Left cardiac atrium (tissue), 4 donors: Measurements from ENCODE around the gene SORCS1. TPM values are rescaled to one million over a fixed set of nuclear protein-coding genes. Genes with fewer than 3 reads are reported as not detected.
A peak's percentile ranks its signal among the peaks of the same experiment; 100 is the strongest.

ENCODE experiments used
- ATAC-seq, 2 donors: fragments of 200-7000 bp; cut with Tn5 transposase; one replicate each; pipeline ENCODE4 v1.9.1; 2020; ENCODE audit warnings: mild to moderate bottlenecking in 2 of 2, moderate library complexity in 2 of 2
- DNase-seq: peaks from one replicate; pipeline ENCODE4 v3.0.0-alpha.2; 2020
- intact Hi-C, 2 donors: fragments of 100-400 bp; cut with DNase I; formaldehyde crosslinking; loops; one replicate each; pipeline versions ENCODE4 v1.14.1 to v1.15.1; 2022 to 2023
- total RNA-seq, 2 donors: library from RNA; stranded (reverse); fragmentation: NEBNext Ultra II Directional; extraction: Animal tissue kit (Norgen Biotek cat#: 25700); gene quantifications; one replicate each; pipeline ENCODE4 v1.2.1, GENCODE V29; 2021
- donor health status: DM: no; HTN: yes; CAD: no.
- donor health status: DM: no; HTN: yes; CAD: no; lungs with severe emphysema.
- donor health status: DM: yes; HTN: yes; CAD: no.
- donor health status: Dilated cardiomyopathy.

The SORCS1 gene
- total RNA-seq, 2 donors from 2014 or later, result 2.3 to 4.2 TPM

GRCh38 chr10:106727170-106727569, 437.3 kb downstream of the SORCS1 start:
- no peak for ATAC-seq
- DNase-seq, result no peak
- intact Hi-C loops, result no loop called here

- intact Hi-C loops, result no loop called here
- ATAC-seq (no peak), DNase-seq (no peak)
Measured at GRCh38 chr10:106722524-106722923, 442.0 kb downstream of the SORCS1 start.

DNA sequence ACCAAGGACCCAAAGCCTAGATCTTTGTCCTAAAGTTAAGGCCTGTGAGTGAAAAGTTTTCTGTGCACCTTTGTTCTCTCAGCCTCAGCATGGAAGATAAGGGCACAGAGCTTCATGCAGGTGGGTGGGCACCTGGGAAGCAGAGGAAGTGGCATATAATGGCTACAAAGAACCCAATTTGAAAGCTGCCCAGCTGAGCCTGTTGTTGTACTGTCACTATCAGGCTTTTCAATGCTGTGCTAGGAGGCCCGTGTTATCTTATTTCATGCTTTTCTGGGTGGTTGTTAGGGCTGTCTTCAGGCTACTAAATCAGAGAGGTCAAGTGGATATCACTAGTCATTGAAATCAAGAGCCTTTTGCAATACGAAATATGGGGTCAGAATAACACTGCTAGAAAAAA, 443.8 kb downstream of the SORCS1 start:
- intact Hi-C loops, result no loop called here
- no peak for DNase-seq

DNA sequence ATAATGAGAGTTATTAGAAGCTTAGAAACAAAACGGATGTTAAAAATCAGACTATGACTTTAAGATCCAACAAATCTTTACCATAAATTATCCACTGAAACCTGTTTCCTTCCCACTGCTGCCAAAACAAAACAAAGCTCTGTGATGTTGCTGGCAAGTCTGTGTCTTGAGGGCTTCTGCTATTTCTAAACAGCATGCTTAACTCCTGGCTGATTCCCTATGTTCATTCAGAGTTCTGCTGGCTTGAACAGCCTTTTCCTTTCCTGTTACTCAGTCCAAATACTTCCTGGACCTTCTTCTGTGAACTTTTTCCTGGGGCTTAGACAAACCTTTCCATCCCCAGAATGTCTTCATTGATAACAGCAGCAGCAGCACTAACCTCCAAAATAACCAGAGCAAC, 448.1 kb downstream of the SORCS1 start:
- intact Hi-C loops, result no loop called here
- ATAC-seq, result no peak
- DNase-seq, result no peak

More for the DNA sequence above, 443.8 kb downstream of the SORCS1 start:
- no peak for ATAC-seq

DNA sequence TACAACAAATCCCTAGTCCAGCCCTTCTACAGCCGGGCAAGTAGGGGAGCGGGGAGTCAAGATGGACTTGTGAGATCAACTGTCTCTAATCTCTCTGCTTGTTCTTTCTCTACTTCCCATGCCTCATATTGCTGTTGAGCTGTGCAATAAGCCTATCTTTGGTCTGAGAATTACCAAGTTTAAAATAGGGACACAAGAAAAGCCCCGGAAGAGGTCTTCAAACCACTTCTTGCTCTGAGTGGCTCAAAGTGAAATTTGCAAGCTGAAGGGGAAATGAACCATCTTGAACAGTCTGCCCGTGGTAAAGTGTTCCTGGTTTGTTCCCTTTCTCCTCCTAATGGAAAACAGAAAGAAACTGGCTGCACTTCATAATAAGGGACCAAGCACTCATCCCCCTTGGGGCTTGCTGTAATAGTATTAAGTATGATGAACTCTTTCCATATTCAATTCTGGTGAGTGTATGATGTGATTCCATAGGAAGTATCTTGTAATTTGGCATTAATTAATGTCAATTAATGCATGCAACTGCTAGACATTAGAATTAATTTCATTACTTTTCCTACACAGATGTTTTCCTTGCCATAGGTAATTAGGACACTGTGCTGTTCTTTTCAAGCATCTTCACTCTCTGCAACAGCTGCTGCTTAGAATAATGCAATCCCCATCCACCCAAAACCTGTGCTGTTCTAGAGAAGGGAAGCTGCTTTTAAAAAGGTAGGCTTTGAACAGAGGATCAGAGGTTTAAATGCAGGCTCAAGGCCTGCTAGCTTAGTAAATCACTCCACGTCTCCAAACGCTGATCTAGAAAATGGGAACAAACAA, 449.6 kb downstream of the SORCS1 start:
- no peak for DNase-seq
- intact Hi-C loops, result no loop called here
- no peak for ATAC-seq

GRCh38 chr10:106713846-106714245, 450.7 kb downstream of the SORCS1 start:
- intact Hi-C loops, result no loop called here
- DNase-seq (no peak), ATAC-seq (no peak)

DNA sequence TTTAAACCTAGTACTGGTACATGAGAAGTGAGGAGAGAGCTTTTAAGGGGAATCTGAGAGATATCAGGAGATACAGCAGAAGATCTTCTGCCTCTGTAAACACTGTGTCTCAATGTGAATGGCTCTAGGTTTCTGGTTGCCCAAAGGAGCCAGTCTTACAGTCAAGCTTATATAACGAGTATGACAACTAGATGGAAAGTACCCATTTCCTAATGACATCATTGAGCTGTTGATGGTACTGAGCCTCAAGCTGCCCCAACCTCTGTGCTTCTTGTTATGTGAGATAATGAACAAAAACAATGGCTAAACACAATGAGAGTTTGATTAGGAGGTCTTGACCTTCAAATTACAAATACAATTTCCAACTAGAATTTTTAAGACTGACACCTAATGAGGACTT, 451.5 kb downstream of the SORCS1 start:
- no peak for DNase-seq
- intact Hi-C loops, result no loop called here

DNA sequence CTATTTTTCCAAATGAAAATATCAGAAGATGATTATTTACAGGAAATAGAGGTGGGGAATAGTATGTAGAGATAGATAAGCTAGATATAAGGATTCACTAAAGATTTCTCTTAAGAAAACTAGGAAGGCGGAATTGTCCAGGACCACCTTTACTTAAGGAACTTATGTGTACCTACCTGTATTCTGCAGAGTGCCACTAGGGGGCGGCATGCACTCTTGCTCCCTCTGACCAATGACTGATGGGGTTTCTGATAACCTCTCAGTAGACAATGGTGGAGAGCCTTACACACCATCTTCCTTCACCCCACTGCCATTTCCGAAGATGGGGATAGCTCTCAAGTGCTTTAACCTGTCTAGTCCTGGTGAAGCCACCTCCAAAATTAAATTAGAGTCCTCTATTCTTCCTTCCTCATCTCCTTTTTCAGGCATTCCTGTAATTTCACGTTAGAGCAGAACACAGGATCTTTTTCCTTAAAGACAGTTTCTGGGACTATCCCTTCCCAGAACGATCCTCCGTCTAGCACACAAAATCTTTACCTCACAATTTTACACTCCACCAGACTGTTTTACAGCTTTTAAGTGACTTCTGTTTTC, 453.1 kb downstream of the SORCS1 start:
- no peak for ATAC-seq
- intact Hi-C loops, result no loop called here

More for the DNA sequence above, 451.5 kb downstream of the SORCS1 start:
- no peak for ATAC-seq

GRCh38 chr10:106708506-106708905, 456.0 kb downstream of the SORCS1 start:
- DNase-seq (no peak), ATAC-seq (no peak)
- intact Hi-C loops, result loop anchor here in 1 of 2 donors (5.0 to 10.0 kb wide), 2 partner anchors 1104 to 1836 kb away; no protein-coding TSS in a partner anchor

More for the DNA sequence above, 453.1 kb downstream of the SORCS1 start:
- DNase-seq, result peak; percentile 21

DNA sequence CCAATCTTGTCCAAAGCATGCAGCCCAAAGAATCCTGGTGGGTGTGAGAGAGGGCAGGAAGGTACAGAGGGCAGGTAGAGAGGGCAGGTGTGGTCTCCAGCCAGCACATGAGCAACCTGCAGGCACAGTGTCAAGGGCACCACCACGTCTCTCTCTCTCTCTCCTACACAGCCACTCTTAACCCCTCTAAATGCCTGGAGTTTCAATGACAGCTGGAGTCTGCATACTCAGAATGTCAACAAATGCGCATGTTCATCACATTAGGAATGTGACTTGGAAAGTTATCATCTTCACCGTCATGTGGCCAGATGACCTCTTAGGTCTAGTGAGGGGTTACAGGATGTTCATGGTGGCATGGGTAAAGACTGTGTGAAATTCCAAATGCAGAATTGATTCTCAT, 456.8 kb downstream of the SORCS1 start:
- DNase-seq (no peak), ATAC-seq (no peak)
- intact Hi-C loops, result loop anchor here in 1 of 2 donors (5.0 to 10.0 kb wide), 2 partner anchors 1105 to 1837 kb away; no protein-coding TSS in a partner anchor

DNA sequence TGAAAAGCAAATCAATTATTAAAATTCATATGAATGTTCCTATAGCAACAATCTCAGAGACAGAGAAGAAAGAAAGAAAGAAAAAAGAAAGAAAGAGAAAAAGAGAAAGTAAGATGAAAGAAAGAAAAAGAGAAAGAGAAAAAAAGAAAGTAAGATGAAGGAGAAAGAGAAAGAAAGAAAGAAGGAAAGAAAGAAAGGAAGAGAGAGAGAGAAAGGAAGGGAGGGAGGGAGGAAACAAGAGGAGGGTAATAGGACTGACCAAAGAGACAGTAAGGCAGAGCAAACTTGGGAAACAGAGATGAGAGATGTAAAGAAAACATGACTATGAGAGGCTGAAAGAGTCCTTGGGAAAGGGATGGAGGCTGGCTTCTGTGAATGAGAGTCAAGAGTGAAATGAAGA, 458.4 kb downstream of the SORCS1 start:
- no peak for ATAC-seq
- intact Hi-C loops, result loop anchor here in 1 of 2 donors (5.0 to 10.0 kb wide), 2 partner anchors 1106 to 1839 kb away; no protein-coding TSS in a partner anchor

GRCh38 chr10:106705681-106706100, 458.8 kb downstream of the SORCS1 start:
- intact Hi-C loops, result loop anchor here in 1 of 2 donors (5.0 to 10.0 kb wide), 2 partner anchors 1107 to 1839 kb away; no protein-coding TSS in a partner anchor
- ATAC-seq, result peak; percentile 68 to 70
- peak; percentile 63 for DNase-seq

More for the DNA sequence above, 458.4 kb downstream of the SORCS1 start:
- no peak for DNase-seq

- DNase-seq (no peak), ATAC-seq (no peak)
- intact Hi-C loops, result no loop called here
Measured at GRCh38 chr10:106696239-106696638, 468.3 kb downstream of the SORCS1 start.

DNA sequence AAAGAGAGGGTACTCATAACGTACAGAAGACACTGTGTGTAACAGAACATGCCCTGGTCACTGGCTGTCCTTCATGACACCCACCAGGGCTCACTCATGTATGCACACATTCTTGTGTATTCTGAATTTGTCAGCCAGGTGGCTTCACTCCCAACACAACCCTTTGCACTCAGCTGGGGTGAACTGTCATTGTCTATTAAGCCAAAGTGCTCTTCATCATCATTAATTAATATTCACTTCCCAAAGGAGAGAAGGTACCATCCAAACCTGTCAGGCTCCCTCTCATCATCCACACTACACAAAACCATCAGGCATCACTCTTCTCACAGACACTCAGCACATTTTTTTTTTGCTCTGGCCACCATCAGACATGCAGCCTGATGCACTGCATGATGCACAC, 469.8 kb downstream of the SORCS1 start:
- intact Hi-C loops, result no loop called here
- no peak for DNase-seq
- ATAC-seq, result no peak

GRCh38 chr10:106682175-106682574, 482.3 kb downstream of the SORCS1 start:
- DNase-seq (no peak), ATAC-seq (no peak)
- intact Hi-C loops, result no loop called here

GRCh38 chr10:106680061-106680460, 484.4 kb downstream of the SORCS1 start:
- no peak for ATAC-seq
- intact Hi-C loops, result no loop called here
- DNase-seq, result no peak

- ATAC-seq (no peak), DNase-seq (no peak)
- intact Hi-C loops, result no loop called here
Measured at GRCh38 chr10:106679314-106679713, 485.2 kb downstream of the SORCS1 start.

DNA sequence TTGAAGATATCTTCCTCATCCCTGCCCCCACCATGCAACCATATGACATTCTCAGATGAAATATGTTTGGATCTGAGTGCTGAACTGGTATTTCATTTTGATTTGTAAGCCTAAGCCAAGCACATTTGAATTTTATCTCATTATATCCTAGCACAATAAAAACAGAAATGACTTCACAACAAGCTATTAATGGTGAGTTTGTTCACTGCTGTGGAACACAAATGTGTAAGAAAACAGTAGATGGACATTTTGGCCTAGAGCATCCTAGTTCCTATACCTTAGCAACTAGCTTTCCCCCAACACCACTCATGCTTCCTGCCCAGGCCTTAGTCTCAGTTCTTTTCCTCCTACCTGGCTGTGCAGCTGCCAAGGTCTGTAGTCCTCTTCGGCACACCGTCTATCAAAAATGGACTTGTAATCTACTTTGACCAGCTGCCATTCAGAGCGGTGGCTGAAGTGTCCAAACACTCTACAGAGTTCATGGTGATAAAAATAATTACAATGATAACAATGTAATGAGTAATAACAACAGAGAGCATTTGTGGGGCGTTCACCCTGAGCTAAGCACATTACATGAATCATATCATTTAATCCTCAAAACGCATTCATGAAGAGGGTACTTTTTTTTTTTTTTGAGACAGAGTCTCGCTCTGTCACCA, 491.9 kb downstream of the SORCS1 start:
- DNase-seq (no peak), ATAC-seq (peak in 1 of 2 donors; percentile 41)
- intact Hi-C loops, result no loop called here

- intact Hi-C loops, result no loop called here
Measured at GRCh38 chr10:106661767-106662140, 502.8 kb downstream of the SORCS1 start.

More at GRCh38 chr10:106661767-106662140, 502.8 kb downstream of the SORCS1 start:
- ATAC-seq (no peak), DNase-seq (no peak)
